Activated naive CD8-positive, alpha-beta T cell treated with anti-CD3 and anti-CD28 coated beads, Interleukin-2, amount 50 U/mL, for 24 hours (primary cell): Measurements from ENCODE around the gene CCNQ.

ENCODE experiments used
- ATAC-seq: fragments of 150-1000 bp; cut with Tn5 transposase; one replicate; pipeline ENCODE4 v1.10.0; 2021
- DNase-seq: peaks from one replicate; pipeline ENCODE4 v3.0.0; 2021
- H3K27ac Mint-ChIP-seq: one replicate; pipeline ENCODE4 v1.8.0; 2021; ENCODE audit warnings: mild to moderate bottlenecking, mixed read lengths
- H3K27me3 Mint-ChIP-seq: one replicate; pipeline ENCODE4 v1.8.0; 2021; ENCODE audit warnings: mixed read lengths
- H3K36me3 Mint-ChIP-seq: one replicate; pipeline ENCODE4 v1.8.0; 2021; ENCODE audit warnings: low read depth, mixed read lengths
- H3K4me1 Mint-ChIP-seq: one replicate; pipeline ENCODE4 v1.8.0; 2021; ENCODE audit warnings: mixed read lengths
- H3K4me3 Mint-ChIP-seq: one replicate; pipeline ENCODE4 v1.8.0; 2021; ENCODE audit warnings: mild to moderate bottlenecking, moderate library complexity, mixed read lengths
- H3K9me3 Mint-ChIP-seq: one replicate; pipeline ENCODE4 v1.8.0; 2021; ENCODE audit warnings: mixed read lengths

CCNQ gene

DNA sequence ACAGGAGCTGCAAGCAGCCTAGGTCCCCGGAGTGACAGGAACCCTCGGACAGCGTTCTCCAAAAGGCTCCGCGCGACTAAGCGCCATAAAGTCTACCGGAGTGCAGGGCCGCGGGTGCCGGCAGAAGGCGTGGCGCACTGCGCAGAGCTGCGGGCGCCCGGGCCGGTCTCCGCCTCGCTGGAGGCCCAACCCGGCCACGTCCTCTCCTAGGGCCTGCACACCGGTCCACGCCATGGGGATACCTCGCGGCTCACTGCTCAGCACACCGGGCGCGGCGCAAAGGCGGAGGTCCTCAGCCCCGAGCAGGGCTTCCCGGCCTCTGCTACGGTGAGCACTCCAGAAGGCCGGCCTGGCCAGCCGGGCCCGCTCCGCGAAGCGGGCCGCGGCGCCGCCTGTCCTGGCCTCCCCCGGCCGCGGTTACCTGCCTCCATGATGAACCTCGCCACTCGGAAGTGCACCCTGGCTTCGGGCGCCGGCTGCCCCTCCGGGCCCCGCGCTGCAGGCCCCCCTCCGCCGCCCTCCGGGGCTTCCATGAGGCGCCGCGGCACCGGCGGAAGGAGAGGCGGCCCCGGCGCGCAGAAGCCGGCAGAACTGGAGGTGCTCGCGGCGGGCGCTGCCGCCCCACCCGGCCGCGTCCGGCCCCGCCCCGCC lies at the start of gene CCNQ:
Gene CCNQ, minus strand, starts transcription at position 599 of the 651 bp plus-strand sequence. Its CDS starts 66 bp downstream, at position 533.
- peak within 1 kb of the TSS; percentile 84 for H3K4me3 Mint-ChIP-seq
- H3K36me3 Mint-ChIP-seq, result peaks cover 5% of the 10 kb centered on the region
- no peaks in the 10 kb centered on the region for H3K9me3 Mint-ChIP-seq
- ATAC-seq, result peak; percentile 57
- no peaks in the 10 kb centered on the region for H3K27me3 Mint-ChIP-seq
- H3K4me1 Mint-ChIP-seq, result peaks cover 29% of the 10 kb centered on the region
- peak within 1 kb of the TSS; percentile 62 for H3K27ac Mint-ChIP-seq
- DNase-seq, result peak; percentile 24

- Mint-ChIP-seq H3K4me1 (peaks cover 4% of the 10 kb centered on the region), H3K9me3 (no peaks in the 10 kb centered on the region), H3K27ac (no peak overlapping the region), H3K36me3 (no peaks in the 10 kb centered on the region), H3K27me3 (peaks cover 30% of the 10 kb centered on the region), H3K4me3 (no peak overlapping the region)
- ATAC-seq, result no peak
- DNase-seq, result no peak
Observed at GRCh38 chrX:153647461-153648357, 48.8 kb upstream of the CCNQ start.

GRCh38 chrX:153646620-153647373 lies 47.9 kb upstream of the CCNQ start, which contains the start of gene DUSP9:
TSS of gene DUSP9 (plus strand) at chrX:153647203. CDS start at chrX:153647954, 751 bp downstream.
- ATAC-seq, result no peak
- no peaks in the 10 kb centered on the region for H3K9me3 Mint-ChIP-seq
- DNase-seq, result no peak
- H3K36me3 Mint-ChIP-seq, result no peaks in the 10 kb centered on the region
- H3K27me3 Mint-ChIP-seq, result peaks cover 32% of the 10 kb centered on the region
- no peak within 1 kb of the TSS for H3K4me3 Mint-ChIP-seq
- H3K27ac Mint-ChIP-seq, result no peak within 1 kb of the TSS
- H3K4me1 Mint-ChIP-seq, result peaks cover 5% of the 10 kb centered on the region

- Mint-ChIP-seq H3K4me1 (peaks cover 5% of the 10 kb centered on the region), H3K4me3 (no peak overlapping the region), H3K9me3 (no peaks in the 10 kb centered on the region), H3K27me3 (peaks cover 37% of the 10 kb centered on the region), H3K36me3 (no peaks in the 10 kb centered on the region), H3K27ac (no peak overlapping the region)
- ATAC-seq, result no peak
- no peak for DNase-seq
Observed at GRCh38 chrX:153645921-153646488, 47.1 kb upstream of the CCNQ start.

DNA sequence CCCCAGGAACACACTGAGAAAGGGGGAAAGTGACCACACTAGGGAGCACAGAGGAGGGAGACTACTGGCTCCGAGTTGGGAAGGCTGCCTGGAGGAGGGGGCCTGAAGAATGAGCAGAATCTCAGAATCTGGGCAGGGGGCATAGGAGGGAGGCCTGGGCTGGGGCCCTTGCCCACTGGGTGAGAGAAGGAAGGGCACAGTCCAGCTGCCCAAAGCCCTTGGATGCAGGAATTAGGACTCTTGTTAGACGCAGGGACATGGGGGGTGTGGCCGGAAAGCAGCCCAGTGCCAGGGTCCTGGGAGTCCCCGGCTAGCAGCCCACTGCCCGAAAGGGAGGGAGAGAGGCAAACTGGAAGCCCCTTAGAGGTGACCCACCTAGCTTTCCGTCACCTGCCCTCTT lies 46.2 kb upstream of the CCNQ start:
- Mint-ChIP-seq H3K4me1 (peaks cover 5% of the 10 kb centered on the region), H3K9me3 (no peaks in the 10 kb centered on the region), H3K4me3 (no peak overlapping the region), H3K27ac (no peak overlapping the region), H3K27me3 (peaks cover 39% of the 10 kb centered on the region), H3K36me3 (no peaks in the 10 kb centered on the region)
- DNase-seq (no peak), ATAC-seq (no peak)

DNA sequence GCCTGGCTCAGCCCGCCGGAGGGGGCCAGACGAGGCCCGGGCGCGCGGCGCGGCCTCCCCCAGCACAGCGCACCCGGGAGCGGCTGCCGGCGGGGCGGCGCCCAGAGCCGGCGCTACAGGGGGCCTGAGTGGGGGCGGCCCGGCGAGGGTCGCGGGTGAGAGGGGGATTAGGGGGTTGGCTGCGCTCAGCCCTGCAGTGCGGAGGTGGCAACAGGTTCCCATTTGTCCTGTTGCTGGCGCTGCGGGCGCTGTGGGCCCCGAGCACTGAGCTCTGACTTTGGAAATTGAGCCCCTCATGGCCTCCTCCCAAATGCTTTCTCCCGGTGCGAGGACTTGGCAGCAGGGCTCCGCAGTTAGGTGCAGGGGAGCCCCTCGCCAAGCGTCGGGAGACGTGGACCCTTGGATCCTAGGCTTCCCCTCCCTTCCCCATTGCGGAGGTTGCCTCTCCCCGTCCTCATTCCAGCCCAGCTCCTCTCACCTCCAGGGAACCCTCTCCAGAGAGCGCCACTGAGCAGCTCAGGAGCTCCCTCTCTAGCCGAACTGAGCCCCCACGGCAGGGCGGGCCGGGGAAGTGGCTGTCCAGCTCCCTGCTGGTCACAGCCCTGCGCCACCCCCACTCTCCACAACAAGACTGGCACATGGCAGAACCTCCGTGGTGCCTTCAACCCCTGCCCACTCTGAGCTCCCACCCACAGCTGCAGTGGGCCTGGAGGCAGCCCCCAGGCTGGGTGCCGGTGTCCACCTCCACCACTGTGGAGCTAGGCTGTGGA lies 45.6 kb upstream of the CCNQ start:
- H3K9me3 Mint-ChIP-seq, result no peaks in the 10 kb centered on the region
- peaks cover 39% of the 10 kb centered on the region for H3K27me3 Mint-ChIP-seq
- peaks cover 5% of the 10 kb centered on the region for H3K4me1 Mint-ChIP-seq
- no peaks in the 10 kb centered on the region for H3K36me3 Mint-ChIP-seq
- H3K4me3 Mint-ChIP-seq, result no peak overlapping the region
- no peak overlapping the region for H3K27ac Mint-ChIP-seq
- no peak for ATAC-seq
- DNase-seq, result no peak

DNA sequence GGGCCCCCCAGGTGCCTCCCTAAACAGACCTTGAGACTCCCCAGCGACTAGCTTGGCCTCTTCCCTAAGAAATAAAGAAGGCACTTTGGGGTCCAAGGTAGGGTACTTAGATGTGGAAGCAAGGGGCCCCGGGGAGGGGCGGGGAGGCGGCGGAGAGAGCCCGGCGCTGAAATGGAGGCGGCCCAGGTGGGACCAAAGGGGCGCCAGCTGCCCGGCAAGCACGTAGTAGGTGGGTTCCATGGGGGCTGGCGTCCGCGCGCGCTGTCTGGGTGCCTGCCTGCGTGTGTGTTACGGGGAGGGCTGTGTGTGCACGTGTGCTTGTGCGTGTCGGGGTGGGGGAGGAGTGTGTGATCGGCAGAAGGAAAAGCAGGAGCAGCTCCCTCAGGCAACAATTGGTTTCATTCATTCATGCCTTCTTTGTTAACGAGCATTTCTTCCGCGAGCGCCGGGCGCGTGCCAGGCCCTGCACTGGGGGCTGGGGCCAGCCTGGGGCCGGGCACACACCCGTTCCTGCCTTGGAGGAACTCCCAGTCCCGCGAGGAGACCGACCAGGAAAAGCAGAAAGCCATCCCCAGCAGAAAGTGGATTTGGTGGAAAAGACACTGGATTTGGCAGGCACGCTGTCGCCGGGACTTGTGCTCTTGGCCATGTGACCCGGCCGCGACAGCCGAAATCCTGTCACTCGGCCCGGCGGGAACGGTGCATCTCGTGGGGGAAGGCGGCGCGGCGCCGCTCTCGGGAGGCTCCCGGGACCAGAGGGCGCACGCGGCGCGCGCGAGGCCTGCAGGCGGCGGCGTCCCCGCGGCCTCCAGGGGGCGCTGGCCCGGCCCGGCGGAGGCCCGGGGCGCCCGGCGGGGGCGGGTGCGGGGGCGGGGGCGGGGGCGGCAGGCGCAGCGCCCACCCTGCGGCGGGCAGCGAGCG lies 44.8 kb upstream of the CCNQ start:
- DNase-seq (peak; percentile 21), ATAC-seq (no peak)
- Mint-ChIP-seq H3K36me3 (no peaks in the 10 kb centered on the region), H3K4me3 (no peak overlapping the region), H3K4me1 (peaks cover 5% of the 10 kb centered on the region), H3K27me3 (peaks cover 36% of the 10 kb centered on the region), H3K9me3 (no peaks in the 10 kb centered on the region), H3K27ac (no peak overlapping the region)

DNA sequence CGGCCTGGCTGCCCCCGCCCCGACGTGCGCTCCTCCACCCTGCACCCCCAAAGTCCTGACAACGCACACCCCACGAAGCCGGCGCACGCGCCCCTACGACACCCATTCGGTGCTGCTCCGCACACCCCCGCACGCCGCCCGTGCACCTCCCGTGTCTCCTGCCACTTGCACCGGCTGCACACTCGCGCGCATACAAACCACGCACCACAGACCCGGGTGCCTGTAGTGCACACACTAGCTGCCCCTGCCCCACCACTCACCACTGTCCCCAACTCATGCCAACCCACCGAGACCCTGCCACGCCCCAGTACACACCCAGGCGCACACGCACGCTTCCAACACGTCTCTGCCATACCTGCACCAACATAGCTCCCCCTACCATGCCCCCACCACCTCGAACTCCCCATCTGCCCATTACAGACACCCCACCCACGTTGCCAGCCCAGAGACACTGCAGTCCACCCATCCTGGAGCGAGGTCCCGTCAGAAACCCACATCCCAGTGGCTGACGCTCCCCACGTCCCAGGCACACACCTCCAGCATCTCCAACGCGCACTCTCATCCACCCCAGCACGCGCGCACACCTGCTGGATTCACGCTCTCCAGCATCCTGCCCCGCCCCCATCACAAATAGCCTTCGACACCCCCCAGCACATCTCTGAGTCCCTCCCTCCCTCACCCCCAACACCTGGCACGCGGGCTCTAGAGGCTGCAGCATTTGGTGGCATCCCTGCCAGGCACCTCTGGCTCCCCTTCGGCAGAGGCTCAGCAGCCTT lies 43.9 kb upstream of the CCNQ start:
- ATAC-seq, result no peak
- Mint-ChIP-seq H3K36me3 (no peaks in the 10 kb centered on the region), H3K9me3 (no peaks in the 10 kb centered on the region), H3K27ac (no peak overlapping the region), H3K4me1 (peaks cover 5% of the 10 kb centered on the region), H3K27me3 (peaks cover 32% of the 10 kb centered on the region), H3K4me3 (no peak overlapping the region)
- no peak for DNase-seq

GRCh38 chrX:153642051-153642654 lies 43.2 kb upstream of the CCNQ start:
- Mint-ChIP-seq H3K27ac (no peak overlapping the region), H3K27me3 (peaks cover 32% of the 10 kb centered on the region)

GRCh38 chrX:153641627-153642026 lies 42.7 kb upstream of the CCNQ start:
- Mint-ChIP-seq H3K27me3 (peaks cover 32% of the 10 kb centered on the region), H3K9me3 (no peaks in the 10 kb centered on the region), H3K4me3 (no peak overlapping the region), H3K36me3 (no peaks in the 10 kb centered on the region), H3K4me1 (peaks cover 5% of the 10 kb centered on the region), H3K27ac (no peak overlapping the region)
- ATAC-seq (no peak), DNase-seq (no peak)

More at GRCh38 chrX:153642051-153642654, 43.2 kb upstream of the CCNQ start:
- Mint-ChIP-seq H3K36me3 (no peaks in the 10 kb centered on the region), H3K9me3 (no peaks in the 10 kb centered on the region), H3K4me3 (no peak overlapping the region), H3K4me1 (peaks cover 5% of the 10 kb centered on the region)
- ATAC-seq, result no peak
- no peak for DNase-seq

GRCh38 chrX:153640736-153641575 lies 42.0 kb upstream of the CCNQ start:
- no peak for ATAC-seq

More at GRCh38 chrX:153640736-153641575, 42.0 kb upstream of the CCNQ start:
- H3K4me1 Mint-ChIP-seq, result peaks cover 5% of the 10 kb centered on the region
- H3K36me3 Mint-ChIP-seq, result no peaks in the 10 kb centered on the region
- H3K27ac Mint-ChIP-seq, result no peak overlapping the region
- H3K27me3 Mint-ChIP-seq, result peaks cover 28% of the 10 kb centered on the region
- no peaks in the 10 kb centered on the region for H3K9me3 Mint-ChIP-seq
- H3K4me3 Mint-ChIP-seq, result no peak overlapping the region
- no peak for DNase-seq
